ENCODE results near the gene TRAPPC14.
"Not testable (repeated sequence)": the region's sequence is repeated elsewhere in the genome, so short reads cannot be mapped to it uniquely, and the experiment has no call there.

TRAPPC14 gene

GRCh38 chr7:100154651-100155491, 3.7 kb downstream of the TRAPPC14 start:
- FAIRE-seq (no peak), DNase-seq (ENCODE audit: low spot score) (no peak)

DNA sequence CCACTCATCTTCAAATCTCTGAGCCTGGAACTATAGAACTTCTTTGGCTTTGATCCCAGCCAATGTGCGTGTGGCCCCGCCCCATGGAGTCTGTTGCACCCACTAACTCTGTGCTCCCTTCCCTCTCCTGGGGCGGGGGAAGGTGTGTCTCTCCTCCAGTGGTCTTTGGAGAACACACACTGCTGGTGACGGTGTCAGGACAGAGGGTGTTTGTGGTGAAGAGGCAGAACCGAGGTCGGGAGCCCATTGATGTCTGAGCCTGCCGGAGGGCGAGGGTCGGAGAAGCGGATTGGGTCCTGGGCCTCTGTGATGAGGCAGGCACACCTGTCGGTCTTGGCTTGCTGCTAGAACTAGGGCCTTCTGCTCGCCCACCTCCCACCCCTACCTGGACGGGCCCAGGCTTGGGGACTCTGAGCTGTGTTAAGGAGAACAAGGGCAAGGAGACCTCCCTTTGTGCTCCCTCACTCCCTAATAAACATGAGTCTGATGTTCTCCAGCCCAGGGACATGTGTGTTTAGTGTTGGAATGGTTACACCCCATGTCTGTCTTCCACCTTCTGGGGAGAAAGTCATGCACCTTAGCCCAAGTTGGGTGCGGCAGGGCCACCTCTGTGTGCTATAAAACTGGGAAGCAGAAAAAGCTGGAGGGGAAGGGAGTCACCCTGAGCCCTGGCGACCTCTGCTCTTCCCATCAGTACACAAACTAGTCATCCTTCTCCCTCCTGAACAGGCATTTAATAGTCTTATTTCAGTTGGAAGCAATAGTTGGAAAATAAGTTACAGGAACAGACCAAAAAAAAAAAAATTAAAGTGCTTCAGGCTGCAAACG, 4.6 kb downstream of the TRAPPC14 start:
- no peak for FAIRE-seq
- no peak for DNase-seq (ENCODE audit: low spot score)

GRCh38 chr7:100152937-100153666, 5.4 kb downstream of the TRAPPC14 start:
- no peak for DNase-seq (ENCODE audit: low spot score)
- FAIRE-seq, result no peak

DNA sequence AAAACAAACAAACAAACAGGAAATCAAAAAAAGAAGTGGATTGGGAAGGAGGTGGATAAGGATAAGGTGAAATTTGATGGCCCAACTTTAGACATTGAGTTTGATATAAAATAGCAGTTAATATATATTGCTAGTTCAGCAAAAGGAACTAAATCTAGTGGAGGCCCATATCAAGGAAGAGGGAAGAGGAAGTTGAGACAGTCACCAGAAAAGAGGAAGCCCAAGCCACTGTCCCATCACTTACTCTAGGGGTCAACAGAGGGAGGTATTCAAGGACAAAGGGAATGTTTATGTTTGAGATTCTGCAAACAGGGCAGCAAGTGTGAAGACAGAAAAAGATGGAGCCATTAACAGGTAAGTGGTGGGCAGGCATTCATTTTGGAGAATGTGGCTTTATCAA, 6.1 kb downstream of the TRAPPC14 start:
- DNase-seq (ENCODE audit: low spot score), result no peak
- FAIRE-seq, result no peak

- peak; percentile 98 for FAIRE-seq
Observed at GRCh38 chr7:100148559-100149328, 9.8 kb downstream of the TRAPPC14 start, which contains the start of gene LAMTOR4. Gene LAMTOR4 (plus strand): TSS chr7:100148918. CDS start chr7:100148973, 55 bp downstream.

GRCh38 chr7:100148225-100148558, 10.3 kb downstream of the TRAPPC14 start:
- DNase-seq (ENCODE audit: low spot score) (no peak), FAIRE-seq (no peak)

More at GRCh38 chr7:100148559-100149328, 9.8 kb downstream of the TRAPPC14 start, which contains the start of gene LAMTOR4:
- peak; percentile 100 for DNase-seq (ENCODE audit: low spot score)

DNA sequence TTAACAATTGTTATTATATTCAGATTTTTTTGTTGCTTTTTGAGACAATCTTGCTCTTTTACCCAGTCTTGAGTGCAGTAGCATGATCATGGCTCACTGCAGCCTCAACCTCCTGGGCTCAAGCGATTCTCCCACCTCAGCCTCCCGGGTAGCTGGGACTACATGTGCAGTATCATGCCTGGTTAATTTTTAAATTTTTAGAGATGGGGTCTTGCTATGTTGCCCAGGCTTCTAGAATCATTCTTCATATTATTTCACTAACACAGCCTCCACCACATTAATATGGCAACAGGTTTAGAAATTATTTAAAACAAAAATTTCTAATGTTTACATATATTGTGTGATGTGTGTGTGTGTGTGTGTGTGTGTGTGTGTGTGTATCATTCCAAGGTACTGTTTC, 11.2 kb downstream of the TRAPPC14 start:
- no peak for DNase-seq (ENCODE audit: low spot score)
- no peak for FAIRE-seq

DNA sequence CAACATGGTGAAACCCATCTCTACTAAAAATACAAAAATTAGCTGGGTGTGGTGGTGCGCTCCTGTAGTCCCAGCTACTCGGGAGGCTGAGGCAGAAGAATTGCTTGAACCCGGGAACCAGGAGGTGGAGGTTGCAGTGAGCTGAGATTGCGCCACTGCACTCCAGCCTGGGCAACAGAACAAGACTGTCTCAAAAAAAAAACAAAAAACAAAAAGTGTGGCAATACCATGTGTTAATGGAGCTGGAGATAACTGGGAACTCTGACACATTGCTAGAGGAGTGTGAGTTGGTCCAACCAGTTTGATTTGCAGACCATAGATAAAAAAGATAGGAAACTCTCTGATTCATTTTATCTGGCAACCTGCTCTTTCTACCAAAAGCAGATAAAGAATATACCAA, 12.2 kb downstream of the TRAPPC14 start:
- not testable (repeated sequence) for DNase-seq (ENCODE audit: low spot score); FAIRE-seq

DNA sequence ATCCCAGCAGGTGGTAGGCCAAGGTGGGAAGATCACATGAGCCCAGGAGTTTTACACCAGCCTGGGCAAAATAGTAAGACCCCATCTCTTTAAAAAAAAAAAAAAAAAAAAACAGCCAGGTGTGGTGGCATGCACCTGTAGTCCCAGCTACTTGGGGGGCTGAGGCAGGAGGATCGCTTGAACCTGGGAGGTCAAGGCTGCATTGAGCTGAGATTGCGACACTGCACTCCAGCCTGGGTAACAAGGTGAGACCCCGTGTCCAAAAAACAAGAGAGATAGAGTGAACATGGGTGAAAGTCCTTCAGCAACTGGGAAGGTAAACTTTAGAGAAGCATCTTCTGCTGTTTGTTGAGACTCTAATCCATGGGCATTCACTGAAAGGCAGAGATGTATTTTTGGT, 16.1 kb downstream of the TRAPPC14 start:
- no peak for FAIRE-seq
- DNase-seq (ENCODE audit: low spot score), result no peak

DNA sequence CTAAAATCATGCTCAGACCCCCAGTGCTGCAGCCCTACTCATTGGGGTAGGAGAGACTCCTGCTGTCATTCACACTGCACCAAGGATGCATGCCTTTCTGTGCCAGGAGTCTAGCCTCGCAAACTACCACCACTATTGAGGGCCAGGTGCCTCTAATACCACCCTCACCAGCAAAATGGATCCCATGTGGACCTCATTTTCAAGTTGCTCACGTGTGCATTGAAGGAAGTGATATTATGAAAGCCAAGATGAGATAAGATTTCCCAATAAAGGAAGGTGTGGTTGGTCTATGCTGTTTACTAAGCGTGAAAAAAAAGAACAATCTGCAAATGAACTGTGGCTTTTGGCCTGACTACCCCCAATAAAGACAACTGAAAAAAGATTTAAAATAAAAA, 17.0 kb downstream of the TRAPPC14 start:
- FAIRE-seq, result no peak
- DNase-seq (ENCODE audit: low spot score), result no peak

- FAIRE-seq, result no peak
- no peak for DNase-seq (ENCODE audit: low spot score)
Observed at GRCh38 chr7:100137851-100138760, 20.4 kb downstream of the TRAPPC14 start.

DNA sequence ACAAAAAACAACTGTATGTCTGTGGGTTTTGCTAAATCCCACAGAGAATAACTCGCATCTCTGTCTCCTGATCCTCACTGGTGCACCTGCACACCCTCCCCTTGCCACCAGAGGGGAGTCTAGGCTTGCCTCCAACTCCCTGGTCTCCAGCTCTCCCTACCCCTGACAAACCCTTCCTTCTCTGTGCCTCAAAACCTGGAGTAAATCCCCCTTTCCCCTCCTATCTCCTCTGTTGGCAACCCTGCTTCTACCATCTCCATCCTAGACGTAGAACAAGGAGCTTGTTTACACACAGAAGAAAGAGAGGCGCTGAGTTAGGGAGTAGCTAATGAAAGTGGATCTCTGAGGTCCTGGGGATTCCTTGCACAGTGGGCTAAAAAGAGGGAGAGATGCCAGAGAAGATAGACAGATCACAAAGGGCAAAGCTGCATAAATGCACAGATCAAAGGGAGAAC, 25.8 kb downstream of the TRAPPC14 start:
- DNase-seq (ENCODE audit: low spot score) (peak; percentile 87), FAIRE-seq (peak; percentile 95)

GRCh38 chr7:100132126-100132525, 26.4 kb downstream of the TRAPPC14 start:
- no peak for DNase-seq (ENCODE audit: low spot score)
- no peak for FAIRE-seq

DNA sequence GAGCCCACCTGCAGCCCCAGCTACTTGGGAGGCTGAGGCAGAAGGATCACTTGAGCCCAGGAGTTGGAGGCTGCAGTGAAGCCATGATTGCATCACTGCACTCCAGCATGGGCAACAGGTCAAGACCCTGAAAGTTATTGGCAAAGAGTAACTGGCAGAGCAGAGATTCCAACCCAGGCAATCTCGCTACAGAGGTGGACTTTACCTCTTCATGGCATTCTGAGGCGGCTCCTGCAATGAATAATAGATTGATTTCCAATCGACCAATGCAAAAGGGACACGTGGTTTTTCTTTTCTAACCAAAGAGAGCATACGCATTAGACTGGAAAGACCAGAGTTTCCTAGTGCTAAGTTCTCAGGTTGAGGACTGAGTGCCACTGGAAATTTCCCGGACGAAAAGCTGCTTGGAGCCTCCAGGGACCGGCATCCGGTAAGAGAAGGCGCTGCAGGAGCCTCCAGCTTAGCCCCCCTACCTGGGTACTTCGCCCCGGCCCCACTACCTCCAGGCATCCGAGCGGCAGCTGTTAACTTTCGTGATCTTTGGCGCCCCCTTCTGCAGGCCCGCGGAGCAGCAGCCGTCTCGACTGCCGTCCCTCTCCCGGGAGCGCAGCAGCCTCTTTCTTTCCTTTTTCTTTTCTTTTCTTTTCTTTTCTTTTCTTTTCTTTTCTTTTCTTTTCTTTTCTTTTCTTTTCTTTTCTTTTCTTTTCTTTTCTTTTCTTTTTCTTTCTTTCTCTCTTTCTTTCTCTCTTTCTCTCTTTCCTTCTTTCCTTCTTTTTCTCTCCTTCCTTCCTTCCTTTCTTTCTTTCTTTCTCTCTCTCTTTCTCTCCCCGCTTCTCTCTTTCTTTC, 27.7 kb downstream of the TRAPPC14 start:
- no peak for FAIRE-seq
- DNase-seq (ENCODE audit: low spot score), result peak; percentile 79

DNA sequence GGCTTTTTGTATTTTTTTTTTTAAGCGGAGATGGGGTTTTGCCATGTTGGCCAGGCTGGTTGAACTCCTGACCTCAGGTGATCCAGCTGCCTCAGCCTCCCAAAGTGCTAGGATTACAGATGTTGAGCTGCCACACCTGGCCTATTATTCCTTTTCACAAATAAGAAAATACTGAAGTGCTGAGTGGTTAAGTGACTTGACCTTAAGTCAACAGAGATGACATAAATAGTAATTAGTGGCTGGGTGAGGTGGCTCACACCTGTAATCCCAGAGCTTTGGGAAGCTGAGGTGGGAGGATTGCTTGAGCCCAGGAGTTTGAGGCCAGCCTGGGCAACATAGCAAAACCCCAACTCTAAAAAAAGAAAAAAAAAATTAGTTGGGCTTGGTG, 28.3 kb downstream of the TRAPPC14 start:
- not testable (repeated sequence) for DNase-seq (ENCODE audit: low spot score); FAIRE-seq

- FAIRE-seq (no peak), DNase-seq (ENCODE audit: low spot score) (no peak)
Observed at GRCh38 chr7:100128637-100128963, 29.9 kb downstream of the TRAPPC14 start.

GRCh38 chr7:100127866-100128636, 30.5 kb downstream of the TRAPPC14 start:
- FAIRE-seq (no peak), DNase-seq (ENCODE audit: low spot score) (peak; percentile 54)
